Activated T-cell treated with anti-CD3 and anti-CD28 coated beads, Interleukin-2, amount 50 U/mL, for 1 hour (primary cell): Measurements from ENCODE around the gene CACNA1E.

Source experiments
- DNase-seq: peaks from one replicate; pipeline ENCODE4 v3.0.0-alpha.2; 2020

The CACNA1E gene

DNA sequence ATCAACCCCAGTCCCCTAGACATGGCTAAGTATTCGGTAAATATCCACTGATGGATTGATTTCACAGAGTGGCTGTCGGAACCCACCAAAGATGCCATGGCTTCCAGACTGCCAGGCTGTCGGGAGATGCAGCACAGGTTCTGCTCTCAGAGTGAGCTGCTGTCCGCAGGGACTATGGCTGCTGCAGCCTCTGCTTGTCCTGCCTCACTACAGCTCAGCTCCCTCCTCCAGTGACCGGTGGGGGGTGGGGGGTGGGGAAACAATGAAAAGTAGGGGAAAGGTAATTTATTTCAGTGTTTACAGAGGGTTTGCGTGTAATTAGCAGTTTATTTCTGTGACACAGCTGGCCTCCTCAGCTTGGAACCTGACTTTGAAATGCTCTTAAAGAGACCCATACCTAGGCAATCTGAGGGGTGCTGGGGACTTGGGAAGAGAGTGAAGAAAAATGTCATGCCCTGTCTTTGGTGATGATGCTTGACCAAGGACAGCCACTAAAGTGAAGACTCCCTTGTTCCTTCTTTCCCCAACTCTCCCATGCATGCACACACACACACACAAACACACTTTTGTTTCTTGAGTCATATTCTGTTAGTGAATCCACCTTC lies 109.0 kb downstream of the CACNA1E start:
- DNase-seq = no peak

DNA sequence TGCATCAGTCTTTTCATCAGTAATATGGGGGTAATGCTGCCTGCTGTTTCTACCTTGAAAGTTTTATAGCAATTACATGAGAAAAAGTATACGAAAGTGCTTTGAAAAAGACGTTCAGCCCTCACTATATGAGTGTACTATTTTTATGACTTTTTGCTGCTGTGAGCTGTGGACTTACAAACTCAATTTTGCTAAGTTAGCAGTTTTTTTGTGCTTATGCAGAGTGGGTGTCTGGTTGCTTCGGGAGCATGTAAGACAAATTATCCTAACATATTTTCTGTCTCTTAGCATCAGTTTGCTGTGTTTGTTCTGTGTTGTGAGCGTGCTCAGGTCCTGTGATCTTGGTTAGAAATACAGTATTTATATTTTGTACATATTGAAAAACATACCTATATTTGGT lies 109.7 kb downstream of the CACNA1E start:
- no peak for DNase-seq

DNA sequence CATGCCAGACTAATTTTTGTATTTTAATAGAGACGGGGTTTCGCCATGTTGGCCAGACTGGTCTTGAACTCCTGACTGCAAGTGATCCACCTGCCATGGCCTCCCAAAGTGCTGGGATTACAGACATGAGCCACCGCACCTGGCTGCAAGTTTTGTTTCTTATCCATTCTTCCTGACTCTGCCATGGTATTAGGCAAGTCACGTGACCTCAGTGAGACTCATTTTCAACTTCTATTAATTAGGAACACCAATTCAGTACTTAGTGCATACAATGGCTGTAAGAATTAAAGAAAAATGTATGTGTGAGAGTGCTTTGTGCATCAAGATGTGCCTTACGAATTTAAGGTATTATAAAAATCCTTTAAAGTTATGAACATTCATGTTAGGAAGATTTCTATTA lies 111.2 kb downstream of the CACNA1E start:
- DNase-seq = no peak

DNA sequence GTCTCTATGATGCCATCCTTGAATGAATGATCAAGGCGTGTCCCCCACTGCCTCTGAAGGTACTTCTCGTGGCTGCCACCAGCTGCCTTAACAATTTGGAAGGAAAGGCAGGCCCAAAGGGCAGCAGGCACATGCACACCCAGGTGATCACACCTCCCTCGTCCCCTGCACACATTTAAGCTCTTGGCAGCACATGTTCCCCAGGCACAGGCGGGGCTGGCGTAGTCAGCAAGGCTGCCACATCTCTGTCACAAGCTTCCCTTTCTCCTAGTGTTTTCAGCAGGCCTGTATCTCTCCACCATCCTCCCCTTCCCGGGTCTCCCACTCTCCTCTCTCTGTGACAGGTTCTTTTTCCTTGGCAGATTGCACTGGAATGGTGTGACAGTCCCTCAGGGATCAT lies 111.9 kb downstream of the CACNA1E start:
- no peak for DNase-seq

DNA sequence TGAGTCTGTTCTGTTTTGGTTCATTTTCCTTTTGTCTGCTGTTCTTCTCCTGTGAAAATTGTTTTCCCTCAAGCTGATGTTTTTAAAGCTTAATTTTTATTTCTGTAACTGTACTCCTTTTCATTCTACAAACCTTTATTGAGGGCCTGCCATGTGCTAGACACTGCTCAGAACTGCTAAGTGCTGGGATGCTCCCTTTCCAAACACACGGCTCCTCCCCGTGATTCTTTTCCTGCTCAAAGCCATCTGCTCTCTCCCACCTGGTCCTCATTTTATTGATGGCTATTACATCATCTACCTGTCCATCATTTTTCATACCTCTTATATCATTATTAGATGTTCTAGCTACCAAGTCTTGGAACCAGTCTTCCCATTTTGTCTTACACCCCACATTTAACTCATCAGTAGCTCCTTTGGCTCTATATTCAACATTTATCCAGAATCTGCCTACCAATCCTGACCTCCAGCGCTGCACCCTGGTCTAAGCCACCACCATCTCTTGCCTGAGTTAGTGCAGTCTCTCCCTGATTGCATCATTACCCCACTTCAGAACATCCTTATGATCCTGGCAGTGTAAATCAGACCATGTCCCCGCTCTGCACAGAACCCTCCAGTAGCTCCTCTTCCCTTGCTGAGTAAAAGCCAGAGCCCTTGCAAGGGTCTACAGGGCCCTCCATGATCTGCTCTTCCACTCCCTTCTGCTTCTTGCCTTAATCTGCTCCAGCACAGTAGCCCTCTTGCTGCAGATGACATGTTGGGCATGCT lies 118.1 kb downstream of the CACNA1E start:
- DNase-seq = no peak

DNA sequence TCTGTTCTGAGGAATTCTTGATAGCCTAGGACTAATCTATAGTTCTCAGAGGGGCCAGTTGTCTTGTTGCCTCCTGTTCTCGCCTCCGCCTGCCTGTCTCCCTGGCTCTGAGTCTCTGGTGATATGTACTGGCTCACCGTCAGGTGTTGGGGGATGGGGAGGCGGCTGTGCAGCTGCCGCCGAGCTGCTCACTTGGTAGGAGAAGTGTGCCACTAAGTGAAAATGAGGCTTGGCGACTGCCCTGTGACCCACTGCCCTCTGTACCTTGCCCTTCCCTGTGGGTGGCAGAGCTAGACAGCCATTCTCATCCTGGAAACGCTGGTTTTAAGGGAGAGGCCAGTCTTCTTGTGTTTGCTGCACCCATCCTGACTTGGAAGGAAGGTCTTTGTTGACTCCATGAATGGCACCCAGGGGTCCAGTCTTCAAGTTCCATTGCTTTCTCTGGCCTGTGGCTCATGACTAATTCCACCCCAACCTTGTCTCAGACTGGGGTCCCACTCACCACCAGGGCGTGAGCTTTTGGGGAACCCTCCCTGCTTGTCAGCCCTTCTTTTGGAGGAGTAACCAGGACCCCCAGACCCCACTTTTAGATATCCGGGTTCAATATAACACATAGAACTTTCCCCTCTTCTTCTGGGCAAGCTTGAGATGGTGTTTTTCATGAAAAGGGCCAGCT lies 120.6 kb downstream of the CACNA1E start:
- DNase-seq = no peak

DNA sequence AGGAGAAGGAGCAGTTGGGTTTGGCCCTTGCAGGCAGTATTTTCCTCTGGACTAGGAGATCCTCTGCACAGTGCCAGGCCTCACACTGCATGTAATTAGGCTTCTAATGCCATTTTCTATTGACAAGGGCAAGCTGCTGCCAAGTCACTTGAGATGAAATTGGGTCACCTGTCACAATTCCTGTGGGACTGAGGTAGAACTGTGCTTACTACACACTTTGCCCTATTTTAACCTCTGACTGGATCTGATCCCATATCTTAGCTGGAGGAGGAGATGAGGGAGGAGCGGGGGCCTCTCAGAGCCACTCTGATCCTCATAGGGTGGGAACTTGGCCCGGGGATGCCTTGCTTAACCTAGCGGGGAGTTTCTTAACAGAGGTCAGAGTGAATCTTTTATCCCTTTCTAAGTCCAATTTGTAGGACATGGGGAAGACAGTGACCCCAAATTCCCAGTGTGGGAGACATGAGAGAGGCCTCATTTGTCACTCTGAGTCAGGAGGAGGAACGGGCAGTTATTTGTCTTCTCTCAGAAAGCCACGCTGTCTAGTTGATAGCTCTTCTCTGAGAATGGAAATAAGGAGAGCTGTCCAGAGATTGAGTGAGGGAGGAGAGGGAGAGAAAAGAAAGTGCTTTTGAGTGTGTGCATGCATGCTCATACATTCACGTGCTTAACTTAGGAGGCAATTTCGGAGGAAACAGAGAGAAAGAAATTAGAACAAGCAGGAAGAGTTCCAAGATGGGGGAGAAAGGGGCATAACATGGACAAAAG lies 121.3 kb downstream of the CACNA1E start:
- DNase-seq = no peak

DNA sequence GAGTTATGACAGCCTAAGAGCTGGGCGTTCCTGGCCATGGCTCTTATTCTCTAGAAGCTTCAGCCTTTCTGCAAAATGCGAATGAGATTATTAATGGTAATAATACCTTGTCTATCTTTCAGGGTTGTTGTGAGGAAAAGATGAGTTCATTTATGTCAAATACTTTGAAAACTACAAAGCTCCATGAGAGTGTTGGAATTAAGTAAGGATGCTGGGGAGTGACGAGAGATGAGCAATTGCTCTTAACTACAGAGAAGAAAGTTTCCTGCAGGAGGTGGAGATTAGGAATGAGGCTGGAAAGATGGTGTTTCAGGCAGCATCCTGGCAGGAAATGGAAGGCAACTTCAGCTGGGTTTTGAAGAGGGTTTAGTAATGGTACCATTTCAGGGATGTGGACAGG lies 124.2 kb downstream of the CACNA1E start:
- no peak for DNase-seq

DNA sequence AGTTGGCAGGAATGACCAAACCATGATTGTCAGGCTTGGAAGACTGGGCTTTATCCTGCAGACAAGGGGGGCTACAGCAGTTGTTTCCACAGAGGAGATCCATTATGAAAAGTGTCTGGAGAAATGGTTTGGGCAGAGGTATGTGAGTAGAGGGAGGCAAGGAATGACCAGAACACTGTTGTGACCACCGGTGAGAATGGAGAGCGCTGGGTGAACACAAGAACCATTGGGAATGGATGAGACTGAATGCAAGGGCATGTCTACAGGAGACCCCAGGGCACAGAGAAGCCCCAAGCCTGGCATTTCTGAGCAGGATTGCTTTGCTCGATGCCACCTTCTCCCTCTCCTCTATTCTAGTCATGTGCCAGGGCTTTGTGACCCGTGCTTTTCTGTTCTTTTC lies 125.1 kb downstream of the CACNA1E start:
- no peak for DNase-seq

DNA sequence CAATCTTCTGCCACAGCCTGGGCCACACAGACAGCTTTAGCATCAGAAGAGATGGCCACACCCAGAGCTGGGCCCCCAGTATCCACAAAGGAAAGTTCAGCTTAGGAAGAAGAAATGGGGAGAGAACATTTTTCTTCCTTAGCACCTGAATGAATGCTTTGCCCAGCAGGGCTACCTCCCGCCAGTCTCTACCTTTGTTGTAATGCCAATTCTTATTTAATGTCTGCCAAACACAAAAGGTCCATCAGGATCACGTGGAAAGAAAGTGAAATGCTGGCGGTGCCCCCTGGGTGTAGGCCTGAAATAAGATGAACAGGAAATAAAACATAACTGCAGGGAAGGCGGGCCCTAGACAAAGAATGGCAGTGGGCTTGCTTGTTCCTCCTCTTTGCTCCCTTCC lies 125.6 kb downstream of the CACNA1E start:
- no peak for DNase-seq

DNA sequence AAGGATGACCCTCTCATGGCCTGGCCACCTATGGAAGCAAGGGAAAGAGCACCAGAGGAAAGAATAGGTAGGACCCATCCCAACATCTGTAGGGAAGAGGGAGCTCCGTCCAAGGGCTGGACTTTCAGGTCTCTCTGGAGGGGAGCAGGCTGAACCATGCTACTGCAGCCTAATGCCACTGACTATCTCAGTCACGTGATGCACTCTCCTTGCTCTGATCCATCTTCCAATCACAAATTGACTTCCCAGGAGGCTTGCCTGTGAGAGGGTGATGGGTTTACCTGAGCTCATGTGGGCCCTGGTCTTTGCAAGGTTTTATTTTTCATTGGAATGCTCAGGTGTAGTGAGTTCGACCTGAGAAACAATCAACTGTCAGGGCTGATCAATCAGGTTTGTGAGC lies 128.8 kb downstream of the CACNA1E start:
- DNase-seq = no peak

DNA sequence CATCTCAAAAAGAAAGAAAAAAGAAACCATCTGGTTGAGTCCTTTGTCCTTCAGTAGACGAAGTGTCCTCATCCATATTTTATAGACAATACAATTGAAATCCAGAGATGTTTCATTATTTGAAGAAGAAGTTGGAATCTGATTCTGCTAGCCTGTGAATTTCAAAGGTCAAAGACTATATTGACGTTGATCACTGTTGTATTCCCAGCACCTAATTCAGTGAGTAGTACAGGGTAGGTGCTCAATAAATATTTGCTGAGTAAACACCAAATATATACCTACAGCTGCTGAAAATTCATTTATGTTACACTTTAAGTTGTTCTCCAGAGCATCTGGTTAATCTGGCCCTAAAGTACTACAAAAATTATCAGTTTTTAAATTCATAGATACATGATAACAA lies 135.2 kb downstream of the CACNA1E start:
- DNase-seq = no peak

DNA sequence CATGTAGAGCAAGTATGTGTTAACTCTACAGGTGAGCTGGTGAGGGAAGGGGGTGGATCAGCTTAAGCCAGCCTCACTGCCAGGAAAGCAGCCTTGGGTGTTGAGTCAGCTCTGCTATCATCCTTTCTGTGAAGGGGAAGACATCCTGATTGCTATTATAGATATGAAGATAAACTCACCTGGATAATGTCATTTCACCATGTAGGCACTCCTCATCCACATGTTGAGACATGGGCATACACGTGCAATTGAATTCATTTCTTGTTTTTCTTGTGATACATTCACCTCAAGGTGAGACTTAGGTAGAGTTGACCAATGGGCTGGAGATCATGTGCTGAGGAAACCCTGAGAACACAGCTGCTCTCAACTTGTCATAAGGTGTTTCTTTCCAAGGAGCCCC lies 136.9 kb downstream of the CACNA1E start:
- DNase-seq = no peak

DNA sequence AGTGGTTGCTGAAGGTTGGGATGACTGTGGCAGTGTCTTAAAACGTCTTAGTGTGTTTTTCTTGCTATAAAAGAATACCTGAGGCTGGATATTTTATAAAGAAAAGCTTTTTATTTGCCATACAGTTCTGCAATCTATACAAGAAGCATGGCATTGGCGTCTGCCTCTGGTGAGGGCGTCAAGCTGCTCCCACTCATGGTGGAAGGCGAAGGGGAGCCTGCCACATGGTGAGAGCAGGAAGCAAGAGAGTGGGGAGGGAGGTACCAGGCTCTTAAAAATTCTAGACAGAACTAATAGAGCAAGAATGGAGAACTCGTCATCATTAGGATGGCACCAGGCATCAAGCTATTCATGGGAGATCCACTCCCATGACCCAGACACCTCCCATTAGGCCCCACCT lies 140.5 kb downstream of the CACNA1E start:
- no peak for DNase-seq

DNA sequence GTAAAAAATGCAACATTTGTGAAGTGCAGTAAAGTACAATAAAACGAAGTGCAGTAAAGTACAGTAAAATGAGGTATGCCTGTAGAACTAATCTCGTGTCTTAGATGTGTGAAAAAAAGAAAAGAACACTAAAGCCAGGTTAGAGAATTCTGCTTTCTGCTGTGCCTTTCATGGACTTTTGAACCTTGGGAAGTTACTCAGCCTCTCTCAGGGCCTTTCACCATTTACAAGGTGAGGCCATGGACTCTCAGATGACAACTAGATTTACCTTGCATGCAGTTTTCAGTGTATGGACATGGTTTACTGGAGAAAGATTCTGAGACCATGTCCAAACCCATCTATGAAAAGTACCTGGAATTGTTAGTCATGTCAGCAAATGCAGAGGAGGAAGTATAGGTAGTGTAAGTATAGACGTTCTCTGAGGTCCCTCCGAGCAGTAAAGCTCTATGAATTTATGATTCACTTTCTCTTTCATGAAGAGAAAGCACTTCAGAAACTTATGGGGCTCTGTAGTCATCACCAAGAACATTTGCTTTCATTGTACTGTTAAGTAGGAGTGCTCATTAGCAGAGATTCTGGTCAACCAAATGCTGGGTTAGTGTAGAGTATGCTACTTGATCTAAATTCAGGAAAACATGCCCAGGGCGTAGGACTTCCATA lies 143.1 kb downstream of the CACNA1E start:
- no peak for DNase-seq

DNA sequence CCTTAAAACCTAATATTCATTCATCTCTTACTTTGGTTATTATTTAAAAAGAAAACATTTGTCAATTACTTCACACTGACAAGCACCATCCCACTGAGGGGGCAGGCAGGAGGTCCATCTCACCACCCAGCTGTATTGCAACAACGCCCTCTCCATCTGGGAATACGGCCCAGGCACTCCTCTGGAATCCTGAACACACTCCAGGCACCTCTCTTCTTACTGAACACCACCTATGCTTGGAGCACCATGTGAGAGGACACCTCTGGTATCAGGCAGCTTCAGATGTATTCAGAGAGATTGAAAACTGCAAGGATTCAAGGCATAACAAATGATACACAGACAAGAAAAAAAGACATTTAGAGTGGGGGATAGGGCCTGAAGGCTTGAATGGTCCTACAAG lies 147.1 kb downstream of the CACNA1E start:
- no peak for DNase-seq

DNA sequence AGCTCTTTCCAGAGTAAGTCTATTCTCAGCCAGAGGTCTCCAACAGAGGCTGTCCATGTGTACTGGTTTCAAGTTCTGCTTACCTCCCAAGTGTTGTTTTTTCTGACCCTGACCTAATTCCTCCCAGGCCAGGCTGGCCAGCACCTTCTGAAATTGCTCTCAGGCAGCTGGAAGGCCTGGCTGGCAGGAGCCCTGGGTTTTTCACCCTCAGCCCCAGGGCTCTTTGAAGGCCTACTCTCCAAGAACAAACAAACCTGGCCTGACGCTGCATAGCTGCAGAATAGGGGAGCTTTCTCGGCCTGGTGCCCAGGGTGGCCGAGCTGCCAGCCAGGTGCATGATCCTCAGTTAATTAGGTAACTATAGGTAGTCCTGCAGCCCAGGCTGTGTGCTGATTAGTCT lies 147.5 kb downstream of the CACNA1E start:
- DNase-seq = no peak

DNA sequence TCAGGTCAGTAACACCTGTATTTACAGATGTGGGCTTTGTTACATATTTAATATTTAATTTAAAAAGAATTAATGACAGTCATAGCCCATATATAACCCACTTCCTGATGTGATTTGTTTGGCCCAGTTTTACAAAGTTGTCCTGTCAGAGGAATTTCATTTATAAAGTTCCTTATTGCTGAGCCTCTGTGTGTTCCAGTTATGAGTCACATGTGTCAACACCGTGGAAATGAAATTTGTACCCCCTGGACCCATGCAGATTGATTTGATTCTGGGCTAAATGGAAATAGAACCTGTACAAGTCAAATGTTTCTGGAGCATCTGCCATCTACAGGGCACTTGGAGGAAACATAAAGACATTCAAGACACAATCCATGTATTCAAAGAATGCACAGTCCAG lies 149.2 kb downstream of the CACNA1E start:
- DNase-seq = no peak

DNA sequence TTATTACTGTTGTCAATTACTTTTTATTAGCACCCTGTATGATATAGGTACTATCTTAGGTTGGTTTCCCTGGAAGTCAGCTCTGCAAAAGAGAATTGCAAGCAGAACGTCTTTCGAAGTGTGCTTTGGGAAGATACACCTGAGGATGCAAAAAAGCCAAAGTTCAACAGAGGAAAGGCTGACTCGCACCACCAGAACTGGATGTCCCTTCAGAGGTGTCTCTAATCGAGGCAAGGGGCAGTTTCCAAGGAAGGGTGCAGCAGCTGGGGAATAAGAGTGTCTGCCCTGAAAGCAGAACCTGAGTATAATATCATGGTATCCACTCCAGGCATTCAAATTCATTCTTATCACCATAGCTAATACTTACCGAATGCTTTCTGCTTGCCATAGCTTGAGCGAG lies 149.6 kb downstream of the CACNA1E start:
- no peak for DNase-seq

DNA sequence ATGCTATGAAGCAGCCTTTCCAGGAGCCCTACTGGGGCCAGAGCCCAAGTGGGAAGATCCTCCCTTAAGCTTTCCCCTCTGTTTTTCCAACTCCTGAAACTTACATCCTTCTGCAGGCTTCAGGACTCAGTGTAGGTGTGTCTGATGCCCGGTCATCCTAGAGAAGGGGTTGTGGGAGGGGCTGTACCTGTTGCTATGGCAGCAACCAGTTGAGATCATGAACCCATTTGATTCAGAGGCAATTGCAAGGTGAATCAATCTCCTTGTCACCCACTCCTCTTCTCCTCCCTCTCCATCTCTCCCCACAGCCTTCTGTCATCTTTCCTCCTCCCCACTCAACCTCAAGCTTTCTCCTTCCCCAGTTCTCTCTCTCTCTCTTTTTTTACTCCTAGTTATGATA lies 151.8 kb downstream of the CACNA1E start:
- no peak for DNase-seq

DNA sequence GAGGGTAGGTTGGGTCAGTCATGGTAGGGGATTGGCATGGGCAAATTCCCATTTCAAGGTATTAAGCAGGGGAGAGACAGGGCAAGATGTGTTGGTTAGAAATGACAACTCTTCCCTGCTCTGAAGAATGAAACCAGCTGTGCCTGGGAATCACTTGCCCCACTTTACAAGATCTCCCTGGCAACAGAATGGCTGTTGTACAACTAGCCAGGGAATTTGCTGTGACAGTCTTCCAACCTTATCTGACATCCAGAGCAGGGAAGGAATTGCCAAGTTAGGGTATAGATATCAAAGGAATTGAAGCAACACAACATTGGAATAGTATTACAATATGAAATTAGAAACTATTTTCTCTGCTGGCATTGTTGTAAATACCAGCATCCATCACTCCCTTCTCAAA lies 154.7 kb downstream of the CACNA1E start:
- no peak for DNase-seq

DNA sequence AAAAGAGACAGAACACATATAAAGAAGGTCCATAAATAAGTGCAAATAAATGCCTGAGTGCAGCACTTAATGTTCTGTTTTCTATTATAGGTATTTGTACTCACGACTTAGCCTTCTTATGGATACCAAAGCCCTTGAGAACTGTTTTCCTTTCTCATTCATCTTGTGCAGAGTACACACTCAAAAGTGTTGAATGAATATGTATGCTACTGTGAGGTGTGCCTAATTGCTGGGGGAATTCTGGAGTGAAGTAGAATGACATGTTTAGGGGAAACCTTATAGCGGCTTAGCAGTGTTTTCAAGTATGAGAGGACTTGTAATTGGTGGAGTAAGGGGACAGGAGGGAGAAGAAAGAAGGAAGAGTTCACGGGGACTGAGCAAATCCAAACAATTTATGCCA lies 157.6 kb downstream of the CACNA1E start:
- DNase-seq = no peak

DNA sequence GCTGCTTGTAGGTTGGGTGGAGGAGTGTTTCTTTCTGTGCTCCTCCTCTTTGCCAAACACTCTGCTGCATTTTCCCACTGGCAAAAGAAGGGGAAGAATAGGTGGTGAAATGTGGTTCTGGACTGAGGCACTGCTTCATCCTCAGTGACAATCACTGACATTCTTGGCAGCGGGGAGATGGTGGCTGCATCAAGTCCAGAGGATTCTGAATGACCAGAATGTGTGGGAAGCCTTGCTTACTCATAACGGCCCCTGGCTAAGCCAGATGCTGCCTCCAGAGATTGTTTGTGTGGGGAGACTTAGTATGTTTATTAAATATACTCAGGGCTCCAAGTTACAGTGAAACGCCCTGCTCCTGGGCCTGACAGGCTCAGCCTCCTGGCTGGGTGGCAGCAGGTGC lies 160.3 kb downstream of the CACNA1E start:
- DNase-seq = no peak
